IPS-NIHi11 (cell line): Measurements from ENCODE around the gene PNPLA6.
A peak's percentile ranks its signal among the peaks of the same experiment; 100 is the strongest.
"Not testable (repeated sequence)": the region's sequence is repeated elsewhere in the genome, so short reads cannot be mapped to it uniquely, and the experiment has no call there.

Experiments used
- DNase-seq: peaks from one replicate; pipeline ENCODE4 v3.0.0; 2012; ENCODE audit warnings: mixed read lengths, low spot score

PNPLA6 gene

GRCh38 chr19:7533925-7534480, 1.5 kb upstream of the PNPLA6 start:
- DNase-seq, result peak; percentile 90

- DNase-seq, result peak; percentile 74
These were observed 928 bp upstream of the PNPLA6 start for GRCh38 chr19:7534531-7535046.

DNA sequence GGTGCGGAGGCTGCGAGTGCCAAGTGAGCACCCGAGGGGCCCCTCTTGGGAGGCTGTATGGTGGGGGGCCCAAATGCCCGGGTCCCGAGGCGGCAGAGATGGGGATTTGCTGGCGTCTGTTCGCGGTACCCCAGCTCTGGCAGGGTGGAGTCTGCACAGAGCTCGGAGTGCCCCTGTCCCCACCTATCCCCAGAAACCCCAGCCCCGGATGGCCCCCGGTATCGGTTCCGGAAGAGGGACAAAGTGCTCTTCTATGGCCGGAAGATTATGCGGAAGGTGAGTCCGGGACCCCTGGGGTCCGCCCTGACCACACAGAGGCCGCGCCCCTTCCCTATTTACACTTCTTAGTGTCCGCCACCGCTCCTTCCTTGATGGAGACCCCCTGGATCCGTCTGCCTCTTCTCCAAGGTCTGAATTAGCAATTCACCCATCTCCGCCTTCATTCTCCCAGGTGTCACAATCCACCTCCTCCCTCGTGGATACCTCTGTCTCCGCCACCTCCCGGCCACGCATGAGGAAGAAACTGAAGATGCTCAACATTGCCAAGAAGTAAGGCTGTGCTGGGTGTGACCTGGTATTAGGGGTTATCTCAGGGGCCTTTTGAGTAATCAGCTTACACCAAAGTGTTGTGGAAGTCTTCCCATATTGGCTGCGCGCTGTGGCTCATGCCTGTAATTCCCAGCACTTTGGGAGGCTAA, 630 bp downstream of the PNPLA6 start:
- DNase-seq, result no peak

DNA sequence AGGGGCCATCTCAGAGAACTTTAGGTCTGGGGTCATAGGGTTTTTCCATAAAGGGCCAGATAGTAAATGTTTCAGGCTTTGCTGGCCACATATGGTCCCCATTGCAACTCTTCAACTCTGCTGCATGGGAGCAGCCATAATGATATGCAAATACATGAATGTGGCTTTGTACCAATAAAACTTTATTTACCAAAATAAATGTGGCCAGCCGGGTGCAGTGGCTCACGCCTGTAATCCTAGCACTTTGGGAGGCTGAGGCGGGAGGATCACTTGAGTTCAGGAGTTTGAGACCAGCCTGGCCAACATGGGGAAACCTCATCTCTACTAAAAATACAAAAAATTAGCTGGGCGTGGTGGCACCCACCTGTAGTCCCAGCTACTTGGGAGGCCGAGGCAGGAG, 3.5 kb downstream of the PNPLA6 start:
- DNase-seq, result not testable (repeated sequence)

DNA sequence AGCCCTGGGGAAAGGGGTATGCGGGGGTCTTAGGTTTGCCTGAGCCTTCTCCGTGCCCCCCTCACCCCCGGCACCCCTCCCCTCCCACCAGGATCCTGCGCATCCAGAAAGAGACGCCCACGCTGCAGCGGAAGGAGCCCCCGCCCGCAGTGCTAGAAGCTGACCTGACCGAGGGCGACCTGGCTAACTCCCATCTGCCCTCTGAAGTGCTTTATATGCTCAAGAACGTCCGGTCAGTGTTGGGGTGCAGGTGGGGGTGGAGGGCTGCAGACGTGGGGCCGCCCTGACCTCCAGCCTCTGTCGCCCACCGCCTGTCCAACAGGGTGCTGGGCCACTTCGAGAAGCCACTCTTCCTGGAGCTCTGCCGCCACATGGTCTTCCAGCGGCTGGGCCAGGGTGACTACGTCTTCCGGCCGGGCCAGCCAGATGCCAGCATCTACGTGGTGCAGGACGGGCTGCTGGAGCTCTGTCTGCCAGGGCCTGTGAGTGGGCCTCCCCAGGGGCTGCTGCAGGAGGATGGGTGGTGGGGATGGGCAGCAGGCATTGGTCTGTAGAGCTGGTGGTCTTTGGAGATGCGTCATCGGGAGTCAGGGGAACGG, 4.4 kb downstream of the PNPLA6 start:
- DNase-seq, result no peak

GRCh38 chr19:7540761-7541474, 5.4 kb downstream of the PNPLA6 start:
- DNase-seq, result peak; percentile 90

DNA sequence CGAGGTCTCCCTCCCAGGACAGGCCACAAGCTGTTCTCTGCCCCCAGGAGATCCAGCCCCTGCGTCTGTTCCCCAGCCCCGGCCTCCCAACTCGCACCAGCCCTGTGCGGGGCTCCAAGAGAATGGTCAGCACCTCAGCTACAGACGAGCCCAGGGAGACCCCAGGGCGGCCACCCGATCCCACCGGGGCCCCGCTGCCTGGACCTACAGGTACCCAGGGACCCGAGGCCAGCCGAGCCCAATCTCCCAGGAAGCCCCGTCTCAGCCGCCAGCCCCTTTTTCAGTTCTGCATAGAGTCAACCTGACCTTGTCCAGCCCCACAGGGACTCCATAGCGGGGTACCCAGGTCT, 5.9 kb downstream of the PNPLA6 start:
- no peak for DNase-seq

DNA sequence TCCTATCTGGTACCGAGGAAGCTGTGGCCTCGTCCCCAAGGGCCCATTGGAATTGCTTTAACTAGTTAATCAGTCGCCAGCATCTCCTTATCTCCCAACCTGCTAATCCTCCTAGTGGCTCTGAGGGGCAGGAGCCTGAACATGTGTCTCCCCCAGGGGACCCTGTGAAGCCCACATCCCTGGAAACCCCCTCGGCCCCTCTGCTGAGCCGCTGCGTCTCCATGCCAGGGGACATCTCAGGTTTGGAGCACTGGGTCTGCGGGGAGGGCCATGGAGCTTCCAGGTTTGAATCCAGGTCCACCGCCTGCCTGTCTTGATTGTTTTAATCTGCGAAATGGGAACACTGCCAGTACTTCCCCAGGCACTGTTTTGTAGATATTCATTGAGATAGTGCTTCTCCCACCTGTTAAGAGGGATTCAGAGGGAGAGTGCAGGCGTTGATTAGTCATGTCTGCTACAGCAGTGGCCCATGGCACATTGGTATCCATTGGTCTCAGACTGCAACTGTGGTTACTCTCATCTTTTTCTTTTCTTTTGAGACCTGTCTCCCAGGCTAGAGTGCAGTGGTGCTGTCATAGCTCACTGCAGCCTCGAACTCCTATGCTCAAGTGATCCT, 6.4 kb downstream of the PNPLA6 start:
- DNase-seq, result no peak

GRCh38 chr19:7542556-7543348, 7.2 kb downstream of the PNPLA6 start:
- no peak for DNase-seq

DNA sequence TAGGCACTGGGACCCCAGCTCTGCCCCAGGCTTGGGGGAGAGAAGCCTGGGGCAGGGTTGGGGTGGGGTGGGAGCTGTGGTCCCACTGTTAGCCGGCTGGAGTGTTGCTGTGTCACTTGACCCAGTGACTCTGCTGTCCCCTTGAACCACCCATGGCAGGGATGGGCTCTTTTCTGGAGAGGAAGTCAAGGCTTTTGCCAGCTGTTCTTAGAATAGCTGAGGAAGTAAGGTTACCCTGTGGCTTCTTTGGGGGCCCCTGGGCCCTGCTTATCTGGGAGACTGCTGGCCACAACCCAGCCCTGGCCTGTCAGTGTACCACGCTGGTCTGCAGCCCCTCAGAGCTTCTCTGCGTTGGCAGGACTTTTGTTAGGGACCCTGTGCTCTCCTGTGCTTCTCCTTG, 9.1 kb downstream of the PNPLA6 start:
- DNase-seq, result no peak

GRCh38 chr19:7545300-7545699, 9.8 kb downstream of the PNPLA6 start:
- DNase-seq, result no peak

GRCh38 chr19:7545904-7546303, 10.4 kb downstream of the PNPLA6 start:
- DNase-seq, result no peak

DNA sequence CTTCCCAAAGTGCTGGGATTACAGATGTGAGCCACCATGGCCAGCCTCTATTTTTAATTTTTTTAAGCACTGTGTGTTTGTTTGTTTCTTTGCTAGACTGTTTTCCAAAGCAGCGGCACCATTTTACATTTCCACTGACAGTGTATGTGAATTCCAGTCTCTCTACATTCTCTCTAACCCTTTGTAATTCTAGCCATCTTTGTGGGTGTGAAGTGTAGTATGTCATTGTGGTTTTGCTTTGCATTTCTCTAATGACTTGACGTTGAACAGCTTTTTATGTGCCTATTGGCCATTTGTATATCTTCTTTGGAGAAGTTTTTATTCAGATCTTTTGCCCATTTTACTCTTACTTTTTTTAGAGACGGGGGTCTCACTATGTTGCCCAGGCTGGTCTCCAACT, 11.6 kb downstream of the PNPLA6 start:
- no peak for DNase-seq

DNA sequence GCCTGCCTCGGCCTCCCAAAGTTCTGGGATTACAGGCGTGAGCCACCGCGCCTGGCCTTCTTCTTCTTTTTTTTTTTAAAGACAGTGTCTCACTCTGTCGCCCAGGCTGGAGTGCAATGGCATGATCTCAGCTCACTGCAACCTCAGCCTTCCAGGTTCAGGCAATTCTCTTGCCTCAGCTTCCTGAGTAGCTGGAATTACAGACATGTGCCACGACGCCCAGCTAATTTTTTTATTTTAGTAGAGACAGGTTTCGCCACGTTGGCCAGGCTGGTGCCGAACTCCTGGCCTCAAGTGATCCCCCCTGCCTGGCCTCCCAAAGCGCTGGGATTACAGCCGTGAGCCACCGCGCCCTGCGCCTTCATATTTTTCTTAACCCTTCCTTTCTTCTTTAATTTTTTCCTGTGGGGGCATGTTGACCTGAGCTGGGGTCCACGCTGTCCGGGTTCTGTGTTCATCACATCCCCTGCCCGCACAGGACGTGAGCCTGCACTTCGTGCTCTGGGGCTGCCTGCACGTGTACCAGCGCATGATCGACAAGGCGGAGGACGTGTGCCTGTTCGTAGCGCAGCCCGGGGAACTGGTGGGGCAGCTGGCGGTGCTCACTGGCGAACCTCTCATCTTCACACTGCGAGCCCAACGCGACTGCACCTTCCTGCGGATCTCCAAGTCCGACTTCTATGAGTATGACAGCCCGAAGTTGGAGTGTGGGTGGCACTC, 14.1 kb downstream of the PNPLA6 start:
- DNase-seq, result no peak

DNA sequence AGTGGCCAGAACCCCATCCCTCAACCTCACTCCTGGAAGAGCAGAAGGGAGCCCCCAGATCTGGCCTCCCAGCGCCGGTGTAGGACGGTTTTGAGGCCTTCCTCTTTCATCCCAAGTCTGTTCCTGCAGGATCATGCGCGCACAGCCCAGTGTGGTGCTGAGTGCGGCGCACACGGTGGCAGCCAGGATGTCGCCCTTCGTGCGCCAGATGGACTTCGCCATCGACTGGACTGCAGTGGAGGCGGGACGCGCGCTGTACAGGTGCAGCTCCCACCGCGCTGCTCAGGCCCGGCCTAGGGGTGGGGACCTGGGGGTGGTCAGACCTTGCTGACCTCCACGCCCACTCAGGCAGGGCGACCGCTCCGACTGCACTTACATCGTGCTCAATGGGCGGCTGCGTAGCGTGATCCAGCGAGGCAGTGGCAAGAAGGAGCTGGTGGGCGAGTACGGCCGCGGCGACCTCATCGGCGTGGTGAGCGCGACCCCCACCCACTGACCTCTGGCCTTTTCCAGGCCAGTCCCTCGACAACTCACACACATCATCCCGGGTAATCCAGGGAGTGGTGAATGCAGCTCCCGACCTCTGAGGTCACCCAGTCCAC, 14.8 kb downstream of the PNPLA6 start:
- DNase-seq, result no peak

DNA sequence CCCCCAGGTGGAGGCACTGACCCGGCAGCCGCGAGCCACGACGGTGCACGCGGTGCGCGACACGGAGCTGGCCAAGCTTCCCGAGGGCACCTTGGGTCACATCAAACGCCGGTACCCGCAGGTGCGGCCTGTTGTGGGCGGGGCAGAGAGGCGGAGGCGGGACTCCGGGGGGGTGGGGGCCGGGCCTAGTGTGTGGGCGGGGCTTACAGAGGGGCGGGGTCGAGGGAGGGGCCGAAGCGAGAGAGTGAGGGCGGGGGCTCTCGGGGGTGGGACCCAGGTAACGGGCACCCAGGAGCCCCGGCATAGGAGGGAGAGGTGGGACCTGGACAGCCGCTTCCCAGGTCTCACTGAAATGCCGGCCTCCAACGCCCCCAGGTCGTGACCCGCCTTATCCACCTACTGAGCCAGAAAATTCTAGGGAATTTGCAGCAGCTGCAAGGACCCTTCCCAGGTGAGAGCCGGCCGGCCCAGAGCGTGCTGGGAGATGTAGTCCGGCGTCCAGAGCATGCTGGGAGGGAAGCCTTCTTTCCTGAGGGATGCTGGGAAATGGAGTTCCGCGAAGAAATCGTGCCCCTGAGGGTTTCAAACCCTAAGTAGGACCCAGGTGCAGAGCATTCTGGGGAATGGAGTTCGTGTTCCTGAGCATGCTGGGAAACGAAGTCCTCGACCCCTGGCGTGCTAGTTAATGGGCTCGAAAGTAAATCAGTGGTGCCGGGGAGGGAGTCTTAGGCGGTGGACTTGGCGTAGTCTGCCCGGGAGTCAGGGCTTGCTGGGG, 15.7 kb downstream of the PNPLA6 start:
- peak; percentile 98 for DNase-seq

DNA sequence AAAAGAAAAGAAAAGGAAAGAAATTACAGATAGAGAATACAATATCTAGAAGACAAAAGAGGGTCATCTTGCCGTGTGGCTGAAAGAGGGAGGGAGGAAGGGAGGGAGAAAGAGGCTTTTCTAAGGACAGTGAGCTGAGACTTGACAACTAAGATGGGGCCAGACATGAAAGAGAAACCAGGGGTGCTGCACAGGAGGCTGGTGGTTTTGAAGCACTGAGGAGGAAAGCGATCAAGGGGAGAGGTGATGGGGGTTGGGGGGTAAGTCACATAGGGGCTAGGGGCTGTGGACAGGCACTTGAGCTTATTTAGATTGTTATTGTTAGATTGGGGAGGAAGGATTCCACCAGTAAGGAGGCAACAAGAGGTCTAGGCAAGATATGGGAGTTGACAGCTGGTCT, 17.3 kb downstream of the PNPLA6 start:
- no peak for DNase-seq

- DNase-seq, result no peak
These were observed 19.0 kb downstream of the PNPLA6 start for GRCh38 chr19:7554565-7554964.

DNA sequence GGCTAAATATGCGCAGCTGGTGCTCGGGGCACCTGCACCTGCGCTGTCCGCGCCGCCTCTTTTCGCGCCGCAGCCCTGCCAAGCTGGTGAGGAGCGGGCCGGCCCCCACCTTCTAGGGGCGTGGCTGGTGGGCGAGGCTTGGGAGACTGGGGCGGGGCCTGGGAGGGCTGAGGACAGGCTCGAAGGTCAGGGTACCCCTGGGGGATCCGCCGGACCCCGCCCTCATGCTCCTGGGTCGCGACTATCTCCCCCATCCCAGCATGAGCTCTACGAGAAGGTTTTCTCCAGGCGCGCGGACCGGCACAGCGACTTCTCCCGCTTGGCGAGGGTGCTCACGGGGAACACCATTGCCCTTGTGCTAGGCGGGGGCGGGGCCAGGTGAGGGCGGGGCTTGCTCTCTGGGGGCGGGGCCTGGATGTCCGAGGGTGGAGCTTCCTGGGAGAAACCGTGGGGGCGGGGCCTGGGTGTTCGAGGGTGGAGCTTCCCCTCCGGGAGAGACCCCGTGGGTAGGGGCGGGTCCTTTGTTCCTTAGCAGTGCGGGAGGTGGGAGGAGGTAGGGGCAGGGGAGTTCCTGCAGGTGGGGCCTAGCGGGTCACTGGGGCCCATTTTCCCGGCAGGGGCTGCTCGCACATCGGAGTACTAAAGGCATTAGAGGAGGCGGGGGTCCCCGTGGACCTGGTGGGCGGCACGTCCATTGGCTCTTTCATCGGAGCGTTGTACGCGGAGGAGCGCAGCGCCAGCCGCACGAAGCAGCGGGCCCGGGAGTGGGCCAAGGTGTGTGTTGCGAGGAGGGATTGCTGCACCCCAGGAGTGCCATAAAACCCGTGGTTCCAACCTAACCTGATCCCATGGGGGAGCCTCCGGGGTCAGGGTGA, 19.7 kb downstream of the PNPLA6 start:
- DNase-seq, result peak; percentile 96
